KMS-11 (cell line): Measurements from ENCODE around the gene MYH15.

Source experiments
- H2AFZ ChIP-seq: fragments of 200-600 bp; sonication (generic); 2 replicates; pipeline ENCODE4 v1.6.1; 2016; ENCODE audit warnings: antibody characterized with exemption, mixed run types, low read depth
- H3K27ac ChIP-seq: fragments of 200-600 bp; sonication (generic); 2 replicates; pipeline ENCODE4 v1.6.1; 2016; ENCODE audit warnings: mild to moderate bottlenecking, mixed run types
- H3K27me3 ChIP-seq: fragments of 200-600 bp; sonication (generic); 2 replicates; pipeline ENCODE4 v1.6.1; 2017; ENCODE audit warnings: mild to moderate bottlenecking, low read depth, mixed run types, moderate library complexity; ENCODE audit not compliant: insufficient read depth
- H3K36me3 ChIP-seq: fragments of 200-600 bp; sonication (generic); 2 replicates; pipeline ENCODE4 v1.6.1; 2017; ENCODE audit warnings: mild to moderate bottlenecking, mixed run types; ENCODE audit not compliant: insufficient read depth
- H3K4me1 ChIP-seq: fragments of 200-600 bp; sonication (generic); 2 replicates; pipeline ENCODE4 v1.6.1; 2016; ENCODE audit warnings: mild to moderate bottlenecking, low read depth, mixed run types; ENCODE audit not compliant: poor library complexity, severe bottlenecking
- H3K4me2 ChIP-seq: fragments of 200-600 bp; sonication (generic); 2 replicates; pipeline ENCODE4 v1.7.0; 2016; ENCODE audit warnings: mild to moderate bottlenecking, mixed run types
- H3K4me3 ChIP-seq: fragments of 200-600 bp; sonication (generic); IDR thresholded peaks from 2 replicates; pipeline ENCODE4 v1.6.1; 2017; ENCODE audit warnings: low read depth, low read length, mixed read lengths; ENCODE audit not compliant: insufficient read depth
- H3K79me2 ChIP-seq: fragments of 200-600 bp; sonication (generic); 2 replicates; pipeline ENCODE4 v1.6.1; 2016; ENCODE audit warnings: low read depth, mixed run types; ENCODE audit not compliant: insufficient read depth
- H3K9ac ChIP-seq: fragments of 200-600 bp; sonication (generic); 2 replicates; pipeline ENCODE4 v1.6.1; 2016; ENCODE audit warnings: mild to moderate bottlenecking, mixed run types
- H4K20me1 ChIP-seq: fragments of 200-600 bp; sonication (generic); 2 replicates; pipeline ENCODE4 v1.6.1; 2016; ENCODE audit warnings: mild to moderate bottlenecking, mixed run types; ENCODE audit not compliant: insufficient read depth
- CTCF ChIP-seq: fragments of 200-600 bp; sonication (generic); conservative IDR thresholded peaks from 2 replicates; pipeline ENCODE4 v1.6.1; 2017; ENCODE audit warnings: low read depth, mild to moderate bottlenecking, antibody characterized with exemption, low read length, moderate library complexity, mixed read lengths

The MYH15 gene

GRCh38 chr3:108471426-108471825, 39.0 kb downstream of the MYH15 start:
- H3K4me2 ChIP-seq, result no peak overlapping the region
- H3K4me1 ChIP-seq, result no peaks in the 10 kb centered on the region
- no peaks in the 10 kb centered on the region for H4K20me1 ChIP-seq
- H3K27ac ChIP-seq, result no peak overlapping the region
- no peak overlapping the region for H2AFZ ChIP-seq
- H3K27me3 ChIP-seq, result no peaks in the 10 kb centered on the region
- no peak overlapping the region for H3K9ac ChIP-seq
- TF ChIP-seq CTCF, result no peak
- H3K4me3 ChIP-seq, result no peak overlapping the region
- H3K79me2 ChIP-seq, result no peaks in the 10 kb centered on the region
- no peaks in the 10 kb centered on the region for H3K36me3 ChIP-seq

DNA sequence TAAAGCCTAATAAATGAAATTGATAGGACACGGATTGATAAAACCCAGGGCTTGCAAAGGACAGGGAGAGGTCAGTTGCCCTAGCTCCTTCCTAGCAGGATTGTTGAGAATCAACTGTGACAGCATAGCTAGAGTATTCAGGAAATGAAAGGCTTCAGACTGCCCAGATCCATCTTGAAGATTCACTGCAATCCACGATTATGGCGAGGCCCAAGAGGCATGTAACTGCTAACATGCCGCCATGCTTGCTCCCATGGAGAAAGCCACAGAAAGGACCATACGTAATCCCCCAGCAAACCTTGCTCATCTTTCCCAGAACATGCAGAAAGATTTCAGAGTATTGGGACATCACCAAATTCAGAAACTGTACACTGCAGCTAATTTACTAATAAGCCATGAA, 41.3 kb downstream of the MYH15 start:
- H3K27ac ChIP-seq, result no peak overlapping the region
- H3K9ac ChIP-seq, result no peak overlapping the region
- H2AFZ ChIP-seq, result no peak overlapping the region
- H3K4me2 ChIP-seq, result no peak overlapping the region
- no peak overlapping the region for H3K4me3 ChIP-seq
- no peaks in the 10 kb centered on the region for H3K79me2 ChIP-seq
- H3K27me3 ChIP-seq, result no peaks in the 10 kb centered on the region
- no peaks in the 10 kb centered on the region for H4K20me1 ChIP-seq
- TF ChIP-seq CTCF, result no peak
- H3K4me1 ChIP-seq, result no peaks in the 10 kb centered on the region
- H3K36me3 ChIP-seq, result no peaks in the 10 kb centered on the region

GRCh38 chr3:108468577-108468976, 41.8 kb downstream of the MYH15 start:
- H3K36me3 ChIP-seq, result no peaks in the 10 kb centered on the region
- H3K4me1 ChIP-seq, result no peaks in the 10 kb centered on the region
- no peak overlapping the region for H3K27ac ChIP-seq
- H3K4me2 ChIP-seq, result no peak overlapping the region
- H3K9ac ChIP-seq, result no peak overlapping the region
- H4K20me1 ChIP-seq, result no peaks in the 10 kb centered on the region
- no peak overlapping the region for H3K4me3 ChIP-seq
- no peaks in the 10 kb centered on the region for H3K79me2 ChIP-seq
- TF ChIP-seq CTCF, result no peak
- H2AFZ ChIP-seq, result no peak overlapping the region
- no peaks in the 10 kb centered on the region for H3K27me3 ChIP-seq

DNA sequence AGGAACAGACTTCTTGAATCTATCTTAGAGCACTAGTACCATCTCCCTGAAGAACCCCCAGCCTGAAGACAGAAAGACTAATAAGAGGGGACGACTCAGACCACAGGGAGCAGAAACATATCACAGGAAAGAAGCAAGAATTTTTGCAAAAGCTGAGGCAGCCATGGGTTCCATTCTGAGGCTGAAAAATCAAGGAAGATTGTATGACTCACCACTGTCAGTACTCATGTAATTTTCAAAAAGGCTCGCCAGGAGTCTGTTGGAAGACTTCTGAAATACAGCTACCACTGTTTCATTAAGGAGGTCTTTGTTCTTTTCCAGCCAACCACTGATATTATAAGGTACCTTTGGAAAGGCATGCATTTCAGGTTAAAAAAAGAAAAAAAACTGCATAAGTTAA, 47.5 kb downstream of the MYH15 start:
- H2AFZ ChIP-seq, result no peak overlapping the region
- no peaks in the 10 kb centered on the region for H3K79me2 ChIP-seq
- no peak overlapping the region for H3K27ac ChIP-seq
- no peaks in the 10 kb centered on the region for H4K20me1 ChIP-seq
- H3K27me3 ChIP-seq, result no peaks in the 10 kb centered on the region
- H3K4me2 ChIP-seq, result no peak overlapping the region
- H3K4me3 ChIP-seq, result no peak overlapping the region
- no peaks in the 10 kb centered on the region for H3K36me3 ChIP-seq
- H3K9ac ChIP-seq, result no peak overlapping the region
- H3K4me1 ChIP-seq, result peaks cover 8% of the 10 kb centered on the region
- no peak for TF ChIP-seq CTCF
